Measurements from ENCODE around the gene MTTP.

MTTP gene

DNA sequence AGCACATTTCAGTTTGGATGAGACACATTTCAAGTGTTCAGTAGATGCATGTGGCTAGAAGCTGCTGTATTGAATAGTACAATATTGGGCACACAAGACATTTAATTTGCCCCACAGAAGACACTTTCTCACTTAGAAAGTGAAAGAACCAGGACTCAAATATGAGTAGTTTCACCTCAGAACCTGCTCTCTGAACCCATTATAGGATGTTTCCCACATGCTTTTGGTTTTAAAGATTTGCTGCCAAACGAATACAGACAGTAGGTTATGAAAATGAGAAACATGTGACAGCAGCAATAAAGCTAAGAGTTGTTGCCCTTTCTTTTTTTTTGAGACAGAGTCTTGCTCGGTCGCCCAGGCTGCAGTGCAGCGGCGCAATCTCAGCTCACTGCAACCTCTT, 50.7 kb downstream of the MTTP start:
- no peak for DNase-seq (ENCODE audit: low read depth)
- TF ChIP-seq, protein P1, sequence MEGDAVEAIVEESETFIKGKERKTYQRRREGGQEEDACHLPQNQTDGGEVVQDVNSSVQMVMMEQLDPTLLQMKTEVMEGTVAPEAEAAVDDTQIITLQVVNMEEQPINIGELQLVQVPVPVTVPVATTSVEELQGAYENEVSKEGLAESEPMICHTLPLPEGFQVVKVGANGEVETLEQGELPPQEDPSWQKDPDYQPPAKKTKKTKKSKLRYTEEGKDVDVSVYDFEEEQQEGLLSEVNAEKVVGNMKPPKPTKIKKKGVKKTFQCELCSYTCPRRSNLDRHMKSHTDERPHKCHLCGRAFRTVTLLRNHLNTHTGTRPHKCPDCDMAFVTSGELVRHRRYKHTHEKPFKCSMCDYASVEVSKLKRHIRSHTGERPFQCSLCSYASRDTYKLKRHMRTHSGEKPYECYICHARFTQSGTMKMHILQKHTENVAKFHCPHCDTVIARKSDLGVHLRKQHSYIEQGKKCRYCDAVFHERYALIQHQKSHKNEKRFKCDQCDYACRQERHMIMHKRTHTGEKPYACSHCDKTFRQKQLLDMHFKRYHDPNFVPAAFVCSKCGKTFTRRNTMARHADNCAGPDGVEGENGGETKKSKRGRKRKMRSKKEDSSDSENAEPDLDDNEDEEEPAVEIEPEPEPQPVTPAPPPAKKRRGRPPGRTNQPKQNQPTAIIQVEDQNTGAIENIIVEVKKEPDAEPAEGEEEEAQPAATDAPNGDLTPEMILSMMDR (IDR thresholded peaks at IDR 0.05; ENCODE audit: low read depth, low read length, missing control alignments): no peak
- no peak overlapping the region for H3K4me3 ChIP-seq (ENCODE audit: low read depth, low read length)

GRCh38 chr4:99628040-99628439, 53.4 kb downstream of the MTTP start:
- DNase-seq (ENCODE audit: low read depth): no peak
- no peak overlapping the region for H3K4me3 ChIP-seq (ENCODE audit: low read depth, low read length)
- TF ChIP-seq, protein P1 (IDR thresholded peaks at IDR 0.05; ENCODE audit: low read depth, low read length, missing control alignments): no peak

- TF ChIP-seq, protein P1 (IDR thresholded peaks at IDR 0.05; ENCODE audit: low read depth, low read length, missing control alignments): no peak
- DNase-seq (ENCODE audit: low read depth): no peak
- no peak overlapping the region for H3K4me3 ChIP-seq (ENCODE audit: low read depth, low read length)
Measured at GRCh38 chr4:99629962-99630554, 55.4 kb downstream of the MTTP start.

GRCh38 chr4:99630857-99631360, 56.3 kb downstream of the MTTP start:
- no peak for DNase-seq (ENCODE audit: low read depth)
- H3K4me3 ChIP-seq (ENCODE audit: low read depth, low read length): no peak overlapping the region
- TF ChIP-seq, protein P1 (IDR thresholded peaks at IDR 0.05; ENCODE audit: low read depth, low read length, missing control alignments): no peak

DNA sequence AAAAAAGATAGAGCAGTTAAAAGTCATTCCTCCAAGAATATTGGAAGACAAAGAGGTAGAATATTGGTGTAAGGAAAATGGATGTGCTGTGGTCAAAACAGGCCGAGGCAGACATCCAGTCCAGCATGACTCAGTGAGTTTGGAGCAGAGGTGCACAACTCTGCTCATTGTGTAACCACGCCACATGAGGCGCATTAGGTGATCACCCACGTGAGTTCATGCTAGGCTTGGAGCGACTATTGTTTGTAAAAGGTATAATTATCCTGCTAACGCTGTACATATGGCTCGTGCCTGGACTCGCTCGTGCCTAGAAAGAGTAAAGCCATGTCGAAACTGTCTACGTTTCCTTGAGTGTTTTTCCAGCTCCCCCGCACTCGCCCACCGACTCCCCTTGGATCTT, 59.1 kb downstream of the MTTP start:
- no peak for DNase-seq (ENCODE audit: low read depth)
- TF ChIP-seq, protein P1 (IDR thresholded peaks at IDR 0.05; ENCODE audit: low read depth, low read length, missing control alignments): no peak
- H3K4me3 ChIP-seq (ENCODE audit: low read depth, low read length): no peak overlapping the region

DNA sequence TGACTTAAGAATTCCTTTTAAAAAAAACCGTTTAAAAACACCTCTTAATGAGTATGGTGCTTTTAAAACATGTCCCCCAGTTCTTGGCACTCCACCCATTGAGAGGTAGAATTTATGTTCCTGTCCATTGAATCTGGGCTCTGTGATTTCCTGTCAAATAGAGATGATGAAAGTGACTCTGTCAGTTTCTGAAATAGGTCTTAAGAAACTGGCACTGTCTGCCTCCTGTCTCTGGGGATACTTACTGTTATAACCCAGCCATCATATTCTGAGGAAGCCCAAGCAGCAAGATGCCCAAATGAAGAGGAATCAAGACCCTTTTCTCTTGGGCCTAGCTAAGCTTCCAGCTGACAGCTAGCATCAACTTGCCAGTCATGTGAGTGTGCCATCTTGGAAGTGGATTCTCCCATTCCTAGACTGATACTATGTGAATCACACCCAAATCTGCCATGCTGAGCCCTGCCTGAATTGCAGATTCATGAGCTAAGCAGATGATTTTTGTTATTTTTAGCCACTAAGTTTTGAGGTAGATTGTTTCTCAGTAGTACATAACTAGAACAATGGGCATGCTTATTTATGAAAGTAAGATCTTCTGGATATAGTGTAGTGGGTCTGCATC, 60.2 kb downstream of the MTTP start:
- TF ChIP-seq, protein P1 (IDR thresholded peaks at IDR 0.05; ENCODE audit: low read depth, low read length, missing control alignments): no peak
- H3K4me3 ChIP-seq (ENCODE audit: low read depth, low read length): no peak overlapping the region
- DNase-seq (ENCODE audit: low read depth): no peak

- DNase-seq (ENCODE audit: low read depth): no peak
- TF ChIP-seq, protein P1 (IDR thresholded peaks at IDR 0.05; ENCODE audit: low read depth, low read length, missing control alignments): no peak
- no peak overlapping the region for H3K4me3 ChIP-seq (ENCODE audit: low read depth, low read length)
Measured at GRCh38 chr4:99635601-99636000, 61.0 kb downstream of the MTTP start.

Measured in GM12864 (cell line).